NCI-H1436 (cell line): Measurements from ENCODE around the gene SGF29.
"Not testable (repeated sequence)": the region's sequence is repeated elsewhere in the genome, so short reads cannot be mapped to it uniquely, and the experiment has no call there.

Experiments used
- DNase-seq: peaks from one replicate; lab custom pipeline; 2025; lab: John Stamatoyannopoulos, UW

Gene SGF29

DNA sequence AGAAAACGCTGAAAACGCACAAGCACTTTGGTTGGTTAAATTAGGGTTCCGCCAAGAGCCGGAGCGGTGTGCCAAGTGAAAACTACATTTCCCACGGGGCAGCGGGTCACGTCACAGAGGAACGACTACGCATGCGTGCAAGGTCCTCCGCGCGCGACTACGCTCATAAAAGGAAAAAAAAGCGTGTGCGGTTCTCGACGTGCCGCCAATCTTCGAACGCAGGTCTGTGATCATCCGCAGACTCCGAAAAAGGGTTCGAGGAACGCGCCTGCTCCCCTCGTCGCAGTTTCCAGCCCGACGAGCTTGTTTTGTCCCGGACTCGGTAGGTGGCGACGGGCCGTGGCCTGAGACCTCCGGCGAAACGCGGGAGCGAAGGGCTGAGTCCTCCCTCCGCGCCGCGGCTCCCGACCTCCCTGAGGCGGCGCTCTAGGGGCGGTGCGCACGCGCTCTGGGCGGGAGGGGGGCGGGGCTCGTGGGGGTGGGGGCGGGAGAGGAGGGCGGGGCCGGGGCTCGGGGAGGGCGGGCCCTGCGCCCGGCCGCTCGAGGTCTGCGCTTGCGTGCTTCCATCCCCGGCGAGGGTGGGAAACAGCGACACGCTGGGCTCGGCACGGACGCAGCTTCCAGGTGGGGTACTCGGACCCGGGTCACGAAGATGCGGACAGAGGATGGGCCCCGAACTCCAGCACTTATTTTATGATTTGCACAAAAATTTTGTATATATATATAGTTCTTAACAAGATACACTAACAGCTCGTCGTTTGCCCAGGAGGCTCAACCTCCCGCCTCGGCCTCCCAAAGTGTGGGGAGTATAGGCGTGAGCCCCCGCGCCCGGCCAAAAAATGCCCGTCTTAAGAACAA lies at the start of gene SGF29:
Gene SGF29, plus strand, starts transcription at position 145 of the 858 bp plus-strand sequence. CDS start 27,150 bp downstream, outside the sequence.
- peak; percentile 91 for DNase-seq

DNA sequence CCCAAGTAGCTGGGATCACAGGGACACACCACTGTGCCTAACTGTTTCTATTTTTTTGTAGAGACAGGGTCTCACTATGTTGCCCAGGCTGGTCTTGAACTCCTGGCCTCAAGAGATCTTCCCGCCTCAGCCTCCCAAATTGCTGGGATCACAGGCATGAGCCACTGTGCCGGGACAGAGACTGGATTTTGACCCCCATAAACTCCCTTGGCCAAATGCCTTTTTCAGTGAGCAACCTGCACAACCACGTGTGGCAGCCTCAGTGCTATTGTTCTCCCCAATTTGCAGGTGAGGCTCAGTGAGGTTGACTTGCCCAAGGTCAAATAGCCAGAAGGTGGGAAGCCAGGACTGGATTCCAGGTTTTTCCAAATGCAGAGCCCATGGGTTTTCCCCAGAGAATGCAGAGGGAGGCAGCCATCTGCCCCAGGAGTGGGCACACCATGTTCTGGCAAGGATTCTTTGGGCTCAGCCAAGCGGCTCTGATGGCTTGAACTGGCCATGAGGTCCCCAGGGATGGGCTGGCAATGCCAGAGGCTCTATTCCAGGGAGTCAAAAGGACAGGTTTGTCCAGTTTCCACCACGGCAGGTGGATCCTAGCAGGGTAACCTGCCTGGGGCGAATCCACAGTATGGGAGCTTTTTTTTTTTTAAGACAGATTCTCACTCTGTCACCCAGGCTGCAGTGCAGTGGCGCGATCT lies 48.9 kb upstream of the SGF29 start:
- no peak for DNase-seq

DNA sequence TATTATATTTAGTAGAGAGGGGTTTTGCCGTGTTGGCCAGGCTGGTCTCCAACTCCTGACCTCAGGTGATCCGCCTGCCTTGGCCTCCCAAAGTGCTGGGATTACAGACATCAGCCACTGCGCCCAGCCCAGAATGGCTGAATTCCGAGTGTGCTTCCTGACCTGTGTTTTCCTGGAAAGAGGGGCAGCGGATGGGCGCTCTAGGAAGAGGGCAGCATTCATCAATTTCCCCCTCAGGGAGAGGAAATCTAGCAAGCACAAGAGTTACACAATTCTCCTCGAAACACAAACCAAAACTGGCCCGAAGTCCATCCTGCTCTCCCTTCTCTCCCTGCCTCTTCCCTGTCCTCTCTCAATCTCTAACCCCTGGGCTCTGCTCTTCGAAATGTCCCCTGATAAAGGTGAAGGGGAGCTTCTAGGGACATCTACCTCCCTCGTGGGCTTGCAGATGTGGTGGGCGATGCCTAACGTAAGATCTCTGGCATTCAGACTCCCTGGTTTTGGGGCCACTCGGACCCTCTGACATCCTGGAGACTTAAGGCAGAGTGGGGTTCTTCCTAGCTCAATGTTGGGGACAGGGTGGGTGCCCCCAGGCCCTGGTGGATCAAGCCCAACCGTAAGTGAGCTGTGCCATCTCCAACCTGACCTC lies 48.1 kb upstream of the SGF29 start:
- DNase-seq, result no peak

DNA sequence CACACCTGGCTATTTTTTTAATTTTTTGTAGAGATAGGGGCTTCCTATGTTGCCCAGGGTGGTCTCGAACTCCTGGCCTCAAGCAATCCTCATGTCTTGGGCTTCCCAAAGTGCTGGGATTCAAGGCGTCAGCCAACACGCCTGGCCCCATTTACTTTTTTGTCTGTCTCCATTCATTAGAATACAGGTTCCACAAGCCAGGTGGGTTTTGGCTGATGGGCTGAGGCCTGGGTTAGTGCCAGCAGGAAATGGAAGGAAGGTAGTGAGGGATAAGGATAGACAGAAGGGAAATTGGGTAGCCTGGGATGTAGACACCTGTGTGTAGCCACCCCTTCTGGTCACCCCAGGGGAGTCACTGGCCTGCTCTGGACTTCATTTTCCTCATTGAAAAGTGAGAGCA lies 42.7 kb upstream of the SGF29 start:
- no peak for DNase-seq

DNA sequence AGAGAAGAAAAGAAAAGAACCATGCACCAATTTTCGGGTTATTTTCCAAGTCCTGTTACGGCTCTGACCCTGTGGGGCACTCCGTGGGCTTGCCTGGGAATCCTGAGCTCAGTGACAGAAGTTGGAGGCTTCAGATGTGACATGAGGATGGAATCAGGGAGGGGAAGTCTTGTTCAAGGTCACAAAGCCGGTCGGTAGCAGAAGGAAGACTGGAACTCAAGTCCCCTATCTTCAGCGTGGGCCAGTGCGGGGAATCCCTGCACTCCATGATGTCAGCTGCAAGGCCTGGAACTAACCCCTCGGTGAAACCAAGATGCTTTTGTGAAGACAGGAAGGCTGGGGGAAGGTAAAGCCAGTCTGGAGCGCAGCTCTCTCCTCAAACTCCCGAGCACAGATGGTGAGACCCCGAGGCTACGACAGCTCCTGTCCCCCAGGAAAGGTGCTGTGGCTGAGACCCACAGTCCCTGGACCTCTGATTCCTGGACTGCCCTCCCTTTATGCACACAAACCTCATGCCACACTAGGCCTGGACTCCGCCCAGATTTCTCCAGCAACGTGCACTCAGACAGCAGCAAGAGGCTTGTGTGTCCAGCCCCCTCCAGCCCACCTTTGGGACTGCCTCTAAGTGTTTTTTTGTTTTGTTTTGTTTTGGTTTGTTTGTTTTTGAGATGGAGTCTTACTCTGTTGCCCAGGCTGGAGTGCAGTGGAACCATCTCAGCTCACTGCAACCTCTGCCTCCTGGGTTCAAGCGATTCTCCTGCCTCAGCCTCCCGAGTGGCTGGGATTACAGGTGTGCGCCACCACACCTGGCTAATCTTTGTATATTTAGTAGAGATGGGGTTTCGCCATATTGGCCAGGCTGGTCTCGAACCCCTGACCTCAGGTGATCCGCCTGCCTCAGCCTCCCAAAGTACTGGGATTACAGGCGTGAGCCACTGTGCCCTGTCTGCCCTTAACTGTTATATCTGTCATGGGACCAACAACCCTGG lies 41.6 kb upstream of the SGF29 start:
- DNase-seq, result no peak

DNA sequence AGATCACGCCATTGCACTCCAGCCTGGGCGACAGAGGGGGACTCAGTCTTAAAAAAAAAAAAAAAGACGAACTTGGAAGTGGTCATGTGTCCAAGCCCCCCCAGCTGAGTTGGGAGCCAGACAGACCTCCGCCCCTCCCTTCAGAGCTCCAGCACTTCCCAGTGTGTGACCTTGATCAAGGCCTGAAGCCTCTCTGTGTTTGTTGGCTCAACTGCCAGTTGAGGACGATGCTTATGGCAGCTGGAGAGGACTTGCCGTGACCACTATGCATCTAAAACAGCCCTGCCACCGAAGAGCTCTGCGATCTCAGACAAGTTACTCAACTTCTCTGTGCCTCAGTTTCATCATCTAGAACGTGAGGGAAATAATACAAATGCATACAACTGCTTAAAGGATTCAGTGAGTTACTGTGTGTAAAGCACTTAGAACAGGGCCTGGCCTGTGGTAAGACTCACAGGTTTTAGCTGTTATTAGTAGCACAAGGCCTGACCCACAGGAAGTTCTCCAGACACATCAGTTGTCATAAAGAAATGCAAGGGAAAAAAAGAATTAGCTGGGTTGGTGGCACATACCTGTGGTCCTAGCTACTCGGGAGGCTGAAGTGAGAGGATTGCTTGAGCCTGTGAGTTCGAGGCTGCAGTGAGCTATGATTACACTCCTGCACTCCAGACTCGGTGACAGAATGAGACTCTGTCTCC lies 40.1 kb upstream of the SGF29 start:
- no peak for DNase-seq

DNA sequence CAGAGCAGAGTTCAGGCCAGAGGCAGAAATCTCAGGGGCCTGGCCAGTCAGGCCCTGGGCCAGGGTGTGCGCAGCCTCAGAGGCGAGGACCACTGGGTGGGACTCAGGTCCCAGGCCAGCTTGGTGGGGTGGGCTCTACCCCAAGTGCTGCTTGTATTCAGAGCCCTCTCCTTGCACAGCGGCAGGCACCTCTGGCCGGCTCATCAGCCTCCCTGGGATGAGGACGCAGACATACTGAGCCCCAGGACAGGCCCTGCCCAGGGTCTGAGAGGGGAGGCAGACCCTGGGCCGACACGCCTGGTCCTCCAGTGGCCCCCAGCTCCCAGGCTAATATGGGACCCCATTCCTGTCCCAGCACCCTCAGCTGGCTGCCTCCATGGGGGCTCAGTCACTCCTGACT lies 39.5 kb upstream of the SGF29 start:
- no peak for DNase-seq

DNA sequence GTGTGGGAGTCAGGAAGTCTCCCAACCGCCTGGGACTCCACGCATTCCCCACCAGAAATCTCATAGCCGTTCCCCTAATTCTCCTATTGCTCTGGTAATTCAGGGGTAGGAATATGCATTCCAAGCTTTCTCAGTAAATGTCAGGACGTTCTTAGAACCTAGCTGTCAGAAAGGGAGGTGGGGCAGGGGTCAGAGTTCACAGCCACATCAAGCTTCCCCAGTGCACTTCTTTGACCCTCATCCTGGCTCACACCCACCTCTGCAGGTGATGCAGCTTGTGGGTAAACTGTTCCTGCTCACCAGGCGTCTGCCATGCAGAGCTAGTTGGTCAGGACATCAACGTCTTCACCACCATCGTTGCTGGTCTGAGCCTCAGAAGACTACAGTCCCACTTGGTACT lies 33.0 kb upstream of the SGF29 start:
- no peak for DNase-seq

DNA sequence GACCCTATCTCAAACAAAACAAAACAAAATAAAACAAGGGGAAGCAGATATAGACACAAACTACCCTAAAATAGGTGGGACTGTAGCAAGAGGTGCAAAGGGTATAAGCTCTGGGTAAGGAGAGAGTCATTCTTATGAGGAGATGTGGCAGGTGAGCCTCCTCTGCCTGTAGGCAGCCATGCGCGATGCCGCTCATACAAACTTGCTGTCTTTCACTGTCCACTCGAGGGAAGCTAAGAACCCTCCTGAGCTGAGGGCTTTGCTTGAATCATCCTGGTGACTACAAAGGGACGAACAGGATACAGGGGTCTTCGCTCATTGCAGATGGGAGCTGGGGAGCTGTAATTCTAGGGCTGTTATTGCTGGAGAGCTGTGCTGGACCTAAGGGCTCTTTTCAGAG lies 32.3 kb upstream of the SGF29 start:
- DNase-seq, result no peak

DNA sequence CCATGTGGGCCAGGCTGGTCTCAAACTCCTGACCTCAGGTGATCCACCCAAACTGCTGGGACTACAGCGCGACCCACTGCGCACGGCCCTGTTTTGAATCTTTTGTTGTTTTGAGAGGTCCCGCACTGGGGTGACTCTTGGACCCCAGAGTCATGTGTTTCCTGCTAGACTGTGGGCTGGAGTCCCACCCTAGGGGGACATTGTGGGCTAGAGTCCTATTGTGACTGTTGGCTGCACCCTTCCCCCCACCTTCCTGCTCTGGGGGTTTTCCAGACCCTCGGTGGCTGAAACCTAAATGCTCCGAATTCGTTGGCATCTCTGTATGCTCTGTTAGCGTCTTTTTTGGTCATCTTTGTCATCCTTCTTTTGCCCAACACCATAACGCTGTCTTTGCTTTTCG lies 30.9 kb upstream of the SGF29 start:
- no peak for DNase-seq

DNA sequence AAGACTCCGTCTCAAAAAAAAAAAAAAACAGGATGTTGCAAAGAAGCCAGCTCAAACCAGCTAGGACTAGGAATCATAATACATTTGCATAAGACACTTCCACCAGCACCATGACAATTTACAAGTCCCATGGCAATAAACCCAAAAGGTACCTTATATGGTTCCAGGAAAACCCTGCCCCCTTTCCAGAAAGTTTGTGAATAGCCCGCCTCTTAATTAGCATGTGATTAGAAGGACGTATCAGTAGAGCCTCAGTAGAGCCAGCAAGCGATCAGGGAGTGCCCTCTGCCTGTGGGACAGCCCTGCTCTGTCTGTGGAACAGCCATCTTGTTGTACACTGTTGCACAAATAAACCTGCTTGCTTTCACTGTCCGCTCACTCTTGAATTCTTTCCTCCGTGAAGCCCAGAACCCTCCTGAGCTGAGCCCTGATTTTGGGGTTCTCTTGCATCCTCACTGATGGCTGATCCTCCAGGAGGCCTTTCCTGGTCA lies 29.0 kb upstream of the SGF29 start:
- no peak for DNase-seq

DNA sequence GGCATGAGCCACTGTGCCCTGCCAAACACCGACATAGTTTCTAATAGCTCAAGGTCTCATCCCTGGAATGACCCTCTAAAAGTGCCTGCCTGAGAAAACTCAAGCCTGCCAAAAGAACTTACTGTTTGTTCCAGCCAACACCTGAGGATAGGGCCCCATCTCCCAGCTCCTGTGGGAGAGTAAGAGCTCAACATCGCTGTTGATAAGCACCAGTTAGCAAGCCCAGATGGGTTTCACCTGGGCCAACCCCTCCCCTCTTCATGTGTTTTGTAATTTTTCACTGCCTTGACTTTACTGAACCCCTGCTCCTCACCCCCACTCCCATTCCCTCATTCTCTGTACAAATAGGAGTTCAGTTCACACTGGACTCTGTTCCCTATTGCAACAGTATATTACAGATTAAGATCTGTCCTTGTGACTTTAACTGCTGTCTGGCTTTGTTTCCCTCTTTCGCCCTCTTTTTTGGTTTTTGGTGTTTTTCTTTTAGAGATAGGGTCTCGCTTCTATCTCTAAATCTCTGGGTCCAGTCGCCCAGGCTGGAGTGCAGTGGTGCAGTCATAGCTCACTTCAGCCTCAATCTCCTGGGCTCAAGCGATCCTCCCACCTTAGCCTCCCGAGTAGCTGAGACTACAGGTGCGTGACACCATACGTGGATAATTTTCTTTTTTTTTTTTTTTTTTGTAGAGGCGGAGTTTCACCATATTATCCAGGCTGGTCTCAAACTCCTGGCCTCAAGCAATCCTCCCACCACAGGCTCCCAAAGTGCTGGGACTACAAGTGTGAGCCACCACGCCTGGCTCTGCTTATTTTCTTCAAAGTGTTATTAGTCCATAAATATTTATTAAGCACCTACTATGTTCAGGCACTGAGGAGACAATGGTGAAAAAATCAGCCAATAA lies 27.3 kb upstream of the SGF29 start:
- DNase-seq, result no peak

DNA sequence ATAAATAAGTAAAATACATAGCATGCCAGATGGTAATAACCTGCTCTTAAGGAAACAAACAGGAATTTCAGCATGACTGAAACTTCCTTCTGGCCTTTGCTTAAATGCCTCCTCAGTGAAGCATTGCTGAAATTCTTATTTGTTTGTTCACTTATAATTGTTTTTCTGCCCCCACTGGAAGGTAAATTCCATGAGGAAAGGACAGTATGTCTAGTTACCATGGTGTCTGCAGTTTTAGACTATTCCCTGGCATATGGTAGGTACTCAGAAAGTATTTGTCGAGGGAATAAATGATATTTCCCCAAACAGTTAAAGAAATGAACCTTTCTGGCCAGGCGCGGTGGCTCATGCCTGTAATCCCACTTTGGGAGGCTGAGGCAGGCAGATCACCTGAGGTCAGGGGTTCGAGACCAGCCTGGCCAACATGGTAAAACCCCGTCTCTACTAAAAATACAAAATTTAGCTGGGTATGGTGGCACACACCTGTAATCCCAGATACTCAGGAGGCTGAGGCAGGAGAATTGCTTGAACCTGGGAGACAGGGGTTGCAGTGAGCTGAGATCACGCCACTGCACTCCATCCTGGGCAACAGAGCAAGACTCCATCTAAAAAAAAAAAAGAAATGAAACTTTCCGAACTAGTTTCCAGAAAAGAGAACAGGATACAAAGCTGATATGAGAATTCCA lies 26.5 kb upstream of the SGF29 start:
- DNase-seq, result not testable (repeated sequence)

DNA sequence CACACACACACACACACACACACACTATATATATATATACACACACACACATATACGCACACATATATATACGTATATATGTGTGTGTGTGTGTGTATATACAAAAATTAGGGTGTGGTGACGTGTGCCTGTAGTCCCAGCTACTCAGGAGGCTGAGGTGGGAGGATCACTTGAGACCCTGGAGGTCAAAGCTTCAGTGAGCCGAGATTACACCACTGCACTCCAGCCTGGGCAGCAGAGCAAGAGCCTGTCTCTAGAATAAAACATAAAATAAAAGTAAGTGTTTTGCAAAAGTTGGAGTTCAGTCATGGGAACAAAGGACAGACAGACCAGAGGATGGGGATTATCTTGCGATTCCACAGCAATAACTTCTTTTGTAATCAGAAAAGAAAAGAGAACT lies 25.7 kb upstream of the SGF29 start:
- no peak for DNase-seq

DNA sequence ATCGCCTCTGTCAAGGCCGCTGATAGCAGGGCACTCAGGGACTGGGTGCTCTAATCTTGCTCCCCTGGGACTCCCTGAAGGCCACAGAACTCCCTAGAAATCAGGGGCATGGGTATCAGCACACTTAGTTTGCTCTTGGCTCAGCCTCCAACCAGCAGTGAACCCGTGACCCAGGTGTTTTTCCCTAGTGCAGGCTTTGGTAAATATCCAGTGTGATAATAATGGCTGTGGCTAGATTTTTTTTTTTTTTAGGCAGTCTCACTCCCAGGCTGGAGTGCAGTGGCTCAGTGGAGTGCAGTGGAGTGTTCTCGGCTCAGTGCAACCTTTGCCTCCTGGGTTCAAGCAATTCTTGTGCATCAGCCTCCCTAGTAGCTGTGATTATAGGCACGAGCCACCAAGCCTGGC lies 25.3 kb upstream of the SGF29 start:
- DNase-seq, result peak; percentile 10

DNA sequence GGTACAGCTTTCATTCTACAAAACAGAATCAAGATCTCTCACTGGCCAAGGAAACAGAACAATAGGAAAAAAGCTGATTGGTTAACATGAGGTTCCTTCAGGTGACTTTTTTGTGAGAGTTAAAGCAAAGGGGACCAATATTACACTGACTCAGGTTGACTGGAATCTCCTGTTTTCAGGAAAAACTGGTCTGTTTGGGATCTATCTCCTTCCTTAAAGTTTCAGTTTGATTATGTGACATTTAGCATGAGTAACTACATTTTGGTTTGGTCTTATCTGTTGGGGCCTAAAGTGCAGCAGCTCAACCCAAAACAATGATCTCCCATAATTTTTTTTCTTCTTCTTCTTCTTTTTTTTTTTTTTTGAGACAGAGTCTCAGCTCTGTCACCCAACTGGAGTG lies 24.6 kb upstream of the SGF29 start:
- DNase-seq, result no peak

DNA sequence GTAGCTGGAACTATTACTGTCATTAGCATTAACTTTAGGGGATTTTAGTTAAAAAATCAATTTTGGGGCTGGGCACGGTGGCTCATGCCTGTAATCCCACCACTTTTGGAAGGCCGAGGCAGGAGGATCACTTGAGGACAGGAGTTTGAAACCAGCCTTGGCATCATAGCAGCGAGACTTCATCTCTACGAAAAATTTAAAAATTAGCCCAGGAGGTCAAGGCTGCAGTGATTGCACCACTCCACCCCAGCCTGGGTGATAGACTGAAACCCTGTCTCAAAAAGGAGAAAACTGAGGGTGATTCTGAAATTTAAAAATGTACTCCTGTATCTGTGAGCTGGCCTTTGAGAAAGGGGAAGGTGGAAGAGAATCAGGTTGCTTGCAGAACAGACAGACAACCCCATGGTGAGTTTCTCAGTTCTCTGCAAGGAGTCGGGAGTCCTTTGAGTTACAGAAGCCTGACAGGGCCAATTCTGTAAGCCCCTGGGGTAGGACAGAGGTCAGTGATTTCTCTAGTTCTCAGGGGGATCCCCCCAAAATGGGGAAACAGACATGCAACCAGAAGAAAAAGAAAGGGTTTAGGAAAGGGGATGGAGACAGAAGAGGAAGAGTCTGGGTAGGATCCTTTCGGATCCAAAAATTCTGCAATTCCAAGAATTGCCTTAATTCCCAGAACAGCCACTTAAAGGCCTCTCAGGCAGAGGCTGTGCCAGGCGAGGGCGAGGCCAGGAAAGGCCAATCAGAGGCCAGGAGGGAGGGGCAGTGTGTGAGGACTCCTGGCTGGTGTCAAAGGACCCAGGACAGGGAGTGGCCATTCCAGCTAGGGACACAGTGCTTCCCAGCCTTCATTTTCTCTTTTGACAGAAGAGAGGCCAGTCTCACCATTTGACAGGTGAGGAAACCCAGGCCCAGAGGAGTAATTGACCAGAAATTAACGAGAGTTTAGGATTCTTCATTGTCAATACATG lies 21.7 kb upstream of the SGF29 start:
- DNase-seq, result no peak
